ENCODE measurements around the gene GULP1.

- TF ChIP-seq POLR2A (IDR thresholded peaks at IDR 0.05; ENCODE audit: low read depth, low read length) = no peak
- no peak for TF ChIP-seq RAD21 (IDR thresholded peaks at IDR 0.05; ENCODE audit: low read length)
- TF ChIP-seq CTCF (conservative IDR thresholded peaks at IDR 0.05; ENCODE audit: low read depth, low read length) = no peak
- TF ChIP-seq CEBPB (IDR thresholded peaks at IDR 0.05; ENCODE audit: low read depth, low read length) = no peak
- no peak for TF ChIP-seq RFX5 (IDR thresholded peaks at IDR 0.05; ENCODE audit: low read depth, low read length)
- TF ChIP-seq SMC3 (IDR thresholded peaks at IDR 0.05; ENCODE audit: low read depth, low read length) = no peak
- TF ChIP-seq, protein P1, sequence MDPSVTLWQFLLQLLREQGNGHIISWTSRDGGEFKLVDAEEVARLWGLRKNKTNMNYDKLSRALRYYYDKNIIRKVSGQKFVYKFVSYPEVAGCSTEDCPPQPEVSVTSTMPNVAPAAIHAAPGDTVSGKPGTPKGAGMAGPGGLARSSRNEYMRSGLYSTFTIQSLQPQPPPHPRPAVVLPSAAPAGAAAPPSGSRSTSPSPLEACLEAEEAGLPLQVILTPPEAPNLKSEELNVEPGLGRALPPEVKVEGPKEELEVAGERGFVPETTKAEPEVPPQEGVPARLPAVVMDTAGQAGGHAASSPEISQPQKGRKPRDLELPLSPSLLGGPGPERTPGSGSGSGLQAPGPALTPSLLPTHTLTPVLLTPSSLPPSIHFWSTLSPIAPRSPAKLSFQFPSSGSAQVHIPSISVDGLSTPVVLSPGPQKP (IDR thresholded peaks at IDR 0.05; ENCODE audit: borderline replicate concordance, low read depth, low read length) = no peak
- TF ChIP-seq MXI1 (IDR thresholded peaks at IDR 0.05; ENCODE audit: borderline replicate concordance, low read depth, low read length) = no peak
Measured at GRCh38 chr2:188277786-188278185, 13.9 kb upstream of the GULP1 start.
